Small intestine (tissue), 7 donors: ENCODE measurements around the gene ACTN2. TPM values are rescaled to one million over a fixed set of nuclear protein-coding genes. Genes with fewer than 3 reads are reported as not detected.

Experiments used
- DNase-seq, 2 donors: peaks; one replicate each; pipeline versions ENCODE4 v3.0.0 to v3.0.0-alpha.2; 2013
- FAIRE-seq: peaks from 2 replicates; lab custom pipeline; 2012; peaks lifted over from hg19 to GRCh38; lab: Jason Lieb, UNC
- H3K27ac ChIP-seq, 3 donors: one replicate each; pipeline ENCODE4 v1.5.1; 2013; ENCODE audit warnings: low read length in 2 of 3, mild to moderate bottlenecking in 2 of 3, control low read depth in 1 of 3, inconsistent platforms in 1 of 3, low read depth in 1 of 3, moderate library complexity in 1 of 3
- H3K27me3 ChIP-seq, 3 donors: one replicate each; pipeline ENCODE4 v1.6.1; 2013; ENCODE audit warnings: low read length in 3 of 3, inconsistent platforms in 1 of 3; ENCODE audit not compliant: control insufficient read depth in 3 of 3, insufficient read depth in 3 of 3
- H3K36me3 ChIP-seq, 3 donors: one replicate each; pipeline ENCODE4 v1.6.1; 2013; ENCODE audit warnings: low read length in 3 of 3, inconsistent platforms in 1 of 3, low read depth in 1 of 3, mild to moderate bottlenecking in 1 of 3, moderate library complexity in 1 of 3; ENCODE audit not compliant: control insufficient read depth in 3 of 3, insufficient read depth in 2 of 3
- H3K4me1 ChIP-seq, 3 donors: one replicate each; pipeline ENCODE4 v1.6.1; 2013; ENCODE audit warnings: low read length in 2 of 3, inconsistent platforms in 1 of 3, low read depth in 1 of 3, mild to moderate bottlenecking in 1 of 3, moderate library complexity in 1 of 3; ENCODE audit not compliant: control insufficient read depth in 3 of 3, insufficient read depth in 2 of 3
- H3K4me3 ChIP-seq, 3 donors: one replicate each; pipeline ENCODE4 v1.5.1; 2013; ENCODE audit warnings: low read length in 3 of 3, control low read depth in 1 of 3, inconsistent platforms in 1 of 3, low read depth in 1 of 3, mild to moderate bottlenecking in 1 of 3, moderate library complexity in 1 of 3
- H3K9me3 ChIP-seq, 2 donors: one replicate each; pipeline ENCODE4 v1.6.1; 2013; ENCODE audit warnings: low read depth in 1 of 2, low read length in 1 of 2; ENCODE audit not compliant: control insufficient read depth in 2 of 2, insufficient read depth in 1 of 2
- WGBS, 3 donors: extraction: QIAGEN DNeasy Blood & Tissue Kit; methylation state at CpG; one replicate each; pipeline ENCODE4 v1.1.7; 2013; 5-methylcytosine and 5-hydroxymethylcytosine counted together
- polyA plus RNA-seq, 4 donors: library from polyadenylated mRNA; stranded (reverse) in 3 of 4; unstranded in 1 of 4; fragments of 200-250 nt in 3 of 4; fragments of 120-200 nt in 1 of 4; gene quantifications; one replicate each; pipeline versions ENCODE4 v1.2.1 to v1.2.3, GENCODE V29; 2013
- donor health status: healthy with polysubstance abuse.
- donor health status: control.
- donor health status: control.
- donor health status: Bipolar disorder and iron deficiency.
- donor health status: healthy.

ACTN2 gene
- polyA plus RNA-seq, 4 donors, result 0.19 to 12.2 (median 2.9) TPM

GRCh38 chr1:236734141-236734765 lies 48.0 kb downstream of the ACTN2 start:
- H3K4me1 ChIP-seq, result no peaks in the 10 kb centered on the region
- H3K36me3 ChIP-seq, result no peaks in the 10 kb centered on the region
- no peaks in the 10 kb centered on the region for H3K9me3 ChIP-seq
- DNase-seq, result no peak
- H3K27me3 ChIP-seq, result no peaks in the 10 kb centered on the region
- H3K27ac ChIP-seq, result no peak overlapping the region
- 62 to 63% (median 63%) methylated on average over 8 of the region's 8 CpGs for WGBS, 3 donors
- no peak for FAIRE-seq
- H3K4me3 ChIP-seq, result no peak overlapping the region

- no peak for DNase-seq
- Histone ChIP-seq H3K27me3 (no peaks in the 10 kb centered on the region), H3K9me3 (no peaks in the 10 kb centered on the region), H3K4me3 (no peak overlapping the region), H3K27ac (no peak overlapping the region), H3K36me3 (no peaks in the 10 kb centered on the region), H3K4me1 (no peaks in the 10 kb centered on the region)
- no peak for FAIRE-seq
- WGBS, 3 donors, result 67 to 80% (median 79%) methylated on average over 15 of the region's 15 CpGs
These were observed 50.5 kb downstream of the ACTN2 start for GRCh38 chr1:236736761-236737160.

- H3K4me1 ChIP-seq, result no peaks in the 10 kb centered on the region
- no peaks in the 10 kb centered on the region for H3K9me3 ChIP-seq
- no peaks in the 10 kb centered on the region for H3K27me3 ChIP-seq
- no peak overlapping the region for H3K27ac ChIP-seq
- DNase-seq, result no peak
- no peak overlapping the region for H3K4me3 ChIP-seq
- WGBS, 3 donors, result 69 to 79% (median 78%) methylated on average over 11 of the region's 11 CpGs
- no peaks in the 10 kb centered on the region for H3K36me3 ChIP-seq
- no peak for FAIRE-seq
These were observed 55.5 kb downstream of the ACTN2 start for GRCh38 chr1:236741753-236742152.

GRCh38 chr1:236742421-236743160 lies 56.3 kb downstream of the ACTN2 start:
- DNase-seq (no peak), FAIRE-seq (no peak)
- WGBS, 3 donors, result 86 to 89% (median 88%) methylated on average over 10 of the region's 10 CpGs
- Histone ChIP-seq H3K4me3 (no peak overlapping the region), H3K27ac (no peak overlapping the region), H3K27me3 (no peaks in the 10 kb centered on the region), H3K9me3 (no peaks in the 10 kb centered on the region), H3K4me1 (no peaks in the 10 kb centered on the region), H3K36me3 (no peaks in the 10 kb centered on the region)

GRCh38 chr1:236744533-236744932 lies 58.2 kb downstream of the ACTN2 start:
- Histone ChIP-seq H3K4me1 (no peaks in the 10 kb centered on the region), H3K27ac (no peak overlapping the region), H3K9me3 (no peaks in the 10 kb centered on the region), H3K27me3 (peaks cover 0 to 1% (median 0%) of the 10 kb centered on the region in 3 donors), H3K36me3 (no peaks in the 10 kb centered on the region), H3K4me3 (no peak overlapping the region)
- DNase-seq (no peak), FAIRE-seq (no peak)
- 91 to 96% (median 94%) methylated on average over 22 of the region's 22 CpGs for WGBS, 3 donors

- WGBS, 3 donors, result 79 to 84% (median 83%) methylated on average over 5 of the region's 5 CpGs
- Histone ChIP-seq H3K27me3 (peaks cover 0 to 1% (median 0%) of the 10 kb centered on the region in 3 donors), H3K4me1 (no peaks in the 10 kb centered on the region)
These were observed 60.5 kb downstream of the ACTN2 start for GRCh38 chr1:236746785-236747184.

GRCh38 chr1:236747311-236747985 lies 61.1 kb downstream of the ACTN2 start:
- Histone ChIP-seq H3K27ac (no peak overlapping the region), H3K9me3 (no peaks in the 10 kb centered on the region), H3K36me3 (no peaks in the 10 kb centered on the region), H3K4me3 (no peak overlapping the region), H3K27me3 (peaks cover 0 to 1% (median 0%) of the 10 kb centered on the region in 3 donors), H3K4me1 (no peaks in the 10 kb centered on the region)
- FAIRE-seq, result no peak
- no peak for DNase-seq
- WGBS, 3 donors, result 78 to 86% (median 84%) methylated on average over 6 of the region's 6 CpGs

More at GRCh38 chr1:236746785-236747184, 60.5 kb downstream of the ACTN2 start:
- no peaks in the 10 kb centered on the region for H3K36me3 ChIP-seq
- no peak overlapping the region for H3K27ac ChIP-seq
- no peaks in the 10 kb centered on the region for H3K9me3 ChIP-seq
- no peak for DNase-seq
- H3K4me3 ChIP-seq, result no peak overlapping the region
- no peak for FAIRE-seq

GRCh38 chr1:236748268-236748870 lies 62.1 kb downstream of the ACTN2 start:
- peaks cover 0 to 1% (median 0%) of the 10 kb centered on the region in 3 donors for H3K27me3 ChIP-seq
- WGBS, 3 donors, result 68 to 72% (median 68%) methylated on average over 5 of the region's 5 CpGs
- no peaks in the 10 kb centered on the region for H3K4me1 ChIP-seq
- H3K27ac ChIP-seq, result no peak overlapping the region
- FAIRE-seq, result no peak
- H3K4me3 ChIP-seq, result no peak overlapping the region
- no peaks in the 10 kb centered on the region for H3K36me3 ChIP-seq
- no peaks in the 10 kb centered on the region for H3K9me3 ChIP-seq
- DNase-seq, result no peak
